HG03460 (cell line): ENCODE data around the gene ST8SIA4.
A peak's percentile ranks its signal among the peaks of the same experiment; 100 is the strongest.

Experiments used
- ATAC-seq: cut with Tn5 transposase; IDR thresholded peaks from one replicate; pipeline ENCODE4 v1.9.1; 2021; ENCODE audit not compliant: unreplicated experiment

ST8SIA4 gene

DNA sequence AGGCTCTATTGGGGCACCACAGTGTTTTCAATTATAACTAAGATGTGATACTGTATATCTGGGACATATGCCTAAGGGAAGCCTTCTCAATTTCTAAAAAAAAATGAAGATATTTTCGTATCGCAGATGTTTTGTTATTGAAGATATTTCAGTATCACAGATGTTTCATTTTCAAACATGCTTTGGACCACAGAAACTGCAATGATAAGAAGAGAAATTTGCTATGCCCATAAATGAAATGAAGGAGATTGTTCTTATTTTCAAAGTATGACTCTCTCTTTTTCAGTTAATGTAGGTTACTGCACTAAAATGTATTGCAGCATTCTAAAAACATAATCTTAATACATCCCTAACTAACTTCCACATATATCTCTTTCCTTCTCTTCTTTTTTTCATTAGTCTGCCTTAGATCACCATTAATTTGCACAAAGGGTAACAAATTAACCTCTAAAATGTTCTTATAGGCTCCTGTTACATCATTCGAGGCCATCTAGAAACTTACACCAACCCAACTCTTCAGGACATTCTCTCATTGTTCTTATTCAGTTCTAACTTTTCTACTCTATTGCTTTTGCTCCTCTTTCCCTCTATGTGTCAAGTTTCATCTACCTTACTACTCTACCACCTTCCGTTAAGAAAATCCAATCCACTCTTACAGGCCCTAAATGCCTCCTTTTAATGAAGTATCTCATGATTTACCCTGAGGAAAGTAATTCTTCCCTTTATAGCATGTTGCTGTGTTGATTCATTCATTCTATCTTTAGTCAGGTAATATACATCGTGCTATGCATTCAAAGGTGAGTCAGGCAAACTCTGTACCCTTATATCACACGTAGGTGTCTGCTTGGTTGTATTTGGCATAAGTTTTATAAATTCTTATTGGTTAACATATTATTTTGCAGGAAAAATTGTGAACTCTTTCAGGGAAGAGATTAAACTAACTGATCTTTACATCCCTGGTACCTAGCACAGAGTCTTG, 70.5 kb downstream of the ST8SIA4 start:
- peak; percentile 41 for ATAC-seq

DNA sequence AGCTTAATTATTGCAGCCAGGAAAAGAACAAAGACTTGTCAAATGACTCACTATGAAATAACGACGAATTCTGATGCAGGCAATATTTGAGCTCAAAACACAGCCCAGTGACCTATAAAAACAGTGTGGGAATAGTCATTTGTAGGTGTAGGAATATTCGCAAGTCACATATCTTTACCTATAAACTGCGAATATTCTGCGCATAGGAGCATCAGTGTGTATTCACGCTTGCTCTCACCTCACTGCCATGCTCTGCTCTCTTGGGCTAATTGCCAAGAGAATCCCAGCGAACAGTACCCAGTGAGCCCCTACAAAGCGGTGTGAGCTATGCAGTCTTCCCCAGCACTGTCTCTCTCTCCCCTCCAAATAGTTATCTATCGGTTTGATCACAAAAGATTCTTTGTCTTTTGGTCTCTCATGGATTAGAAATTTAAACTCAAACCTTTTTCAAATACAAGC, 74.2 kb downstream of the ST8SIA4 start:
- no peak for ATAC-seq

DNA sequence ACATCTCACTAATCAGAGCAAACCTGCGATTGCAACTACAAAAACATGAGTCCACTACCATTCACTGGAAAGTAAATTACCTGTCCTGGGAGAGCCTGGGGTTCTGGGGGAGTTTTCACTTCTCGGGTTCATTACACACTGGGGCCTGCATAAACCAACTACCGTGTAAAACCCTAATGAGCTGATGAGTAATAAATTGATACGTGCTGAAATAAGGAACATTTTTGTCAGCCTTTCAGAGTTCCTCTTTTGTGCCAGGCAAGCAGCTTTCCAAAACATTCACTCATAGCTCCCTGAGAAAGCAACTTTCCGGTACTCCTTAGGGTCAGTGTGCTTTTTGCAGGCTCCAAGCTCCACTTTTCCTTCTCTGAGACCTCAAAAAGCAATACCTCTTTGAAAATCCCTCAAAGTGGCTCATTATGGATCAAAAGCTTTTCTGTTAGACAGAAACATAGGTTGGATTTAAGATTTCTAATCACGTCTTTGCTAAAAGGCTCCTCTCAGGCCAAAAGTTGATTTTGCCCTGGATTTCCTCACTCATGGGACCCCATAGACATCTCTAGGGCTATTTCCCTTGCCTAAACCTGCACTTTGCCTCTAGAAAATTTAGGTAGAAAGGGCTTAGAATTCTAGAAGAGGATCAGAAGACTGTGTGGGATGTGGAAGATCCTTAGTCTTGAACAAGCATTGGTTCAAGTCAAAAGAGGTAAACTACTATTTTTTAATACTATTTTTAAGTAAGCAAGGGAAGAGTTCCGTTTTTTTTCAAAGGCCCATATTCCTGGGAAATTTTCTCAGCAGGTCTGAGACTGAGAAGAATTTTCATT, 74.8 kb downstream of the ST8SIA4 start:
- peak; percentile 74 for ATAC-seq

DNA sequence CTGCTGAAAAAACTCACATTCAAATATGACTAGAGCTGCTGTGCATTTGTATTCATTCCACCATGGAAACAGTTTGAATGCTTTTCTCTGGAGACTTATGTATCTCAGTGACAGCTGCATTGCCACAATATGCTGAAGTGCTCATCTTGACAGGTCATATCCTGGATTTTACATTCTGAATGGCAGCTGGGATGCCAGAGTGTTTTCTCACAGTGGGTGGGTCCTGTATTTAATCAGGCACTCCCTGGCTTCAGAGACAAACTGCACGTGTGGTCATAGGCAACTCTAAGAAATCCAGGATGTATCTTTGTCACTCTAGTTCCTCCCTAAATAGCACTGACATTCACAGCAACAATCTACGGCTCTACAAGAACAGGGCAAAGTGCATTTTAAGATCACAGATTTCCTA, 75.6 kb downstream of the ST8SIA4 start:
- peak; percentile 30 for ATAC-seq

DNA sequence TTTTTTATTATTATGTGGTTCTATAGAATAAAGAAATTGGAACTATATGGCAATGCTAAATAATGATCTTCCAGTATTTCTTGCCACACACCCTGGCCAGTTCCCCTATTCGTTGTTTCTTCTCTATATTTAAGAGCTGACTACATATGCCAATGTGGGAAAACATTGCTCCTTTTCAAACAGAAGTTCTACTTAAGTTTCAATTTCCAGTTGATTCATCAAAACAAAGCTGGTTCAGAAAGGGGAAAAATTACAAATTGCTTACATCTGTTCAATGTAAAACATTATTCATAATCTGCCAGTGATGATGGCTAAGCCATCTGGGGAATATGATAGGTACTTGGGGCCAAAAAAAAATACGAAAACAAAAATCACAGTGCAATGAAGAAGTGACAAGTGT, 76.9 kb downstream of the ST8SIA4 start:
- peak; percentile 31 for ATAC-seq

DNA sequence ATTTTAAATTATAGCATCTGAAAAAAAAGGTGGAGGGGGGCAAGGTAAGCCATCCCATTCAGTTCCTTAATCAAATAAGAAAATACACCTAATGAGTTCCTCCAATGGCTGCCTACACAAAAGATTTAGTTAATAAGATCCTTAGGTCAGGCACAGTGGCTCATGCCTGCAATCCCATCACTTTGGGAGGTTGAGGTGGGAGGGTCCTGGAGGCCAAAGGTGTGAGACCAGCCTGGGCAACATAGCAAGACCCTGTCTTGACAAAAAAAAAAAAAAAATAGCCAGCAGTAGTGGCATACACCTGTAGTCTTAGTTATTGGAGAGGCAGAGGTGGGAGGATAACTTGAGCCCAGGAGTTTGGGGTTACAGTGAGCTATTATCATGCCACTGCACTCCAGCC, 78.4 kb downstream of the ST8SIA4 start:
- ATAC-seq = no peak

DNA sequence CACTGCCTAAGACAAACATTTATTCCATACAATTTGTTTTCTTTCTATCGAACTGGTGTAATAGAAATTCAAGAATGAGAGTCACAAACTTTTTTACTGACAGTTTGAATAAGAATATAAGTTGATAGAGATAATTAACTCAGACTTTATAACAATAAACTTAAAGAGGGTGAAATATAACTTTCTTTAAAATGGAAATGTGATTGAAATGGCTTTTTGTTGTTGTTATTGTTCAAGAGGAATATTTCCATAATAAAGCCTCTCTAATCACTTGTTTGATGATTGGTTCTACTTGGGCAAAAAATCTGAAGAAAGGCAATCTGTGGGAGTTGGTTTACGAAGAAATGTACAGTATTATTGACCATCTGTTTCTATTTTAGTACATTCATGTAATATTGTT, 79.3 kb downstream of the ST8SIA4 start:
- ATAC-seq = no peak

DNA sequence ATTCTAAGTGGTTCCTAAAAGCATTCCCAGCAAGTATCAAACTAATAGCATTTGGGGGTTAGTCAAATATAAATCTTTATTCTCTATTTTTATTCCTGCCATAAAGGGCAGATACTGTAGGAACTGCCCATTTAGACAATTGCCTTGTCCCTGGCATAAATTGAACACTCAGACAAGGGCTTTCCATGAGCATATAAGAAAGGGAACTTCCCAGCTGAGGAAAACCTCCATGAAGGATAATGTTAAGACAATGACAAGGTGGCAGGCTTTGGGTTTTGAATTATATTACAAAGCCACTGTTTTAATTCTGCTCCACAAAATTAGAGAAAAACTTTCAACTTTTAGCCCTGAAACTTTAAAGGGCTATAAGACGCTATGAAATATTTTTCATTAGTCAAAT, 81.3 kb downstream of the ST8SIA4 start:
- ATAC-seq = no peak

DNA sequence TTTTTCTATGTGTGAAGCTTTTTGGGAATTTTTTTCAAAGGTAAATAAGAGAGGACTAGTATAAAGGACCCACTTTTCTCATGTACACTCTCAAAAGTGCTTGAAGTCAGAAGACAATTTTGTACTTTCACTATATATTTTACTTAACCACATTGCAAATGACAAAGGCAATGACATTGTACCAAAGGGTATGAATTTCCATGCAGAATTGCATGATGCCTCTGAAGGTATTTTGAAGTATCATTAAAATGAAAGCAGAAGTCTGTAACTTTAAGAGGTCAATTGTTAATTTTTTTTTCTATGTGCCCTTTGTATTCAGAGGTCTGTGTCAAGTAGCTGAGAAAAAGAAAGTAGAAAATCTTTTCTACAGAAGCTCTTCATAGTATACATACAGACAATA, 84.7 kb downstream of the ST8SIA4 start:
- no peak for ATAC-seq

DNA sequence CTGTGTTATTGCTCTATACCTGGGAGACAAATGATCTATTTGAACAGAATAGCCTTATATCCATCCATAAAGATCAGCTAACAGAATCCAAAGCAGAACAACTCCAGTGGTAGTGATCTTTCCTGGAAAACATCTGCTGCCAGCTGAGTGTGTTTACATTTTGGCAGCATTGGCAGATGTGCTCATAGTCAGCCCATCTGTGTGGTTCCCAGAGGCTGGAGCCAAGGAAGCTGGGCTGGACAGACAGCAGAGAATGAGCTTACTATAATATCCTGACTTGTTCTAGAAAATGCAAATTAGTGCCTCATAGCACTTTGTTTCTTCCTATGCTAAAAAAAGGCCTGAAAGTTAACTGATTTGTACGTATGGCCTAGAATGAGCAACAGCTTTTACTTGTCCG, 99.7 kb downstream of the ST8SIA4 start:
- ATAC-seq = no peak

DNA sequence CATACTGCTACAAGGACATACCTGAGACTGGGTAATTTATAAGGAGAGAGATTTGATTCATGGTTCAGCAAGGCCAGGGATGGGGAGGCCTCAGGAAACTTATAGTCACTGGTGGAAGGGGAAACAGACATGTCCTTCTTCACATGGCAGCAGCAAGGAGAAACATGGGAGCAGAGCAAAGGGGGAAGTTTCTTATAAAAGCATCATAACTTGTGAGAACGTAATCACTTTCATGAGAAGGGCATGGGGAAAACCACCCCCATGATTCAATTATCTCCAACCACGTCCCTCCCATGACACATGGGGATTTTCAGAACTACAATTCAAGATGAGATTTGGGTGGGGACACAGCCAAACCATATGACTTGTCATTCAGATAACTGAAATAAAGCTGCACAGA, 100.9 kb downstream of the ST8SIA4 start:
- no peak for ATAC-seq

DNA sequence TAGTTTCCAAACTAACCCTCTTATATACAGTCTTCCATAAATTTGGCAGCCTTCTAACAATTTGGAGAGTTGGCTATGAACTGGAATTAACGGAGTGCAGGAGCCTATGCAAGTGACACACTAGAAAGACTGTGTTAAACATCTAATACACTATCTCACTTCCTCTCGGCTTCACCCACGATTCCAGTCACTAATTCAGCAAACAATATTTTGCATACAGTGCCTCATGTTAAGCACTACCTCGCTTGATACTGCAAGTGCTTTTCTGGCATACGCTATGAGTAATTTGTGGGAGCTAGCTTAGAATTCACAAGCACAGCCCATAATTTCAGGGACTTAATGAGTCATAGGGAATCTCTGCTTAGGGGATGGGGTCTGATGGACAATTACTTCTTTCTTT, 102.5 kb downstream of the ST8SIA4 start:
- ATAC-seq = peak; percentile 55

DNA sequence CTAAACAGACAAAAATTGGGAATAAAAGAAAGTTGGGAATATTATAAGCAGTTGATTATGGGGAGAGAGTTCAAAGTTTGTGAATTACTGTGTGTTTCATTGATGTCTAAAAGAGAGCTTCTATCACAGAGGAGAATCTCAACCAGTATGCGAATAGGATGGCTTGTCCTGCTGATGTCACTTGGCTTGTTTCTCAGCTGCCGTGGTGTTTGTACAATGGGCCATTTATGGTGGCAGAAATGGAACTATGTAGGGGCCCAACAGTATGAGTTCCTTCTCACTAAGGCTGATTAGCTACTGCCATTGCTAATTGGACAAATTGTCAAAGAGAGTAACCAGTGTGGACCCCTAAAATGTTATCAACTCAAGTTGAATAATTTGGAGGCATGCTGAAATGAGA, 103.9 kb downstream of the ST8SIA4 start:
- ATAC-seq = no peak

DNA sequence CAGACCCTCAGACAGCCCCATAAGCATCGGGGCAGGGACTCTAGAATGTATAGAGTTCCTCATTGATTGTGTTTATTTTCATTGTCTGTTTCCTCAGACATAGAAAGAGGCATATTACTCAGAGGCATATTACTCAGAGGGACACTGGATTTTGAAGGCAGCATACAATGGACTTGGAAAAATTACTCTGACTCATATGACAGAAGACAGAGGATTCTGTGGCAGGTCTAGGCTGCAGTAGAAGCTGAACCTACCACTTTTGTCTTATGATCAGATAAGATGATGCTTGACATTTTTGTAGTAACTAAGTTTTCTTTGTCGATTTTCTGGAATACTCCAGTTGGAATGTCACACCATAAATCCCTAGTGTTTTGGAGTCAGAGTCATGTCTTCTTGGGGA, 105.2 kb downstream of the ST8SIA4 start:
- no peak for ATAC-seq

DNA sequence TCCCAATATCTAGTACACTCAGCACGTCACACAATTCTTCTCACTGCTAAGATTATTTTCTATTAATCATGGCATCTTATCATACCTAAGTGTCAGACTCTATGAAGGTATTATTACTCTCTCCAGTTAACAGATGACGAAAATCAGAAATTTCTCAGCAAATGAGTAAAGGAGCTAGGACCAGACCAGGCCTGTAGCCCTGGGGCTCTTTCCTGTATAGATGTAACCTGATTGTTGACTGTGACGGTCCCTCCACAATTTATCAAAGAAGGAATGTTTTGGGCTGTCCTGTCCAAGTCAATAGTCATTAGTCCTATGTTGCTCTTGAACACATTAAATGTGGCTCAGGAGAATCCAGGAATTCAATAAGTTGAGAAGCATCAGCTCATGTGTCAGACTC, 106.2 kb downstream of the ST8SIA4 start:
- ATAC-seq = no peak

DNA sequence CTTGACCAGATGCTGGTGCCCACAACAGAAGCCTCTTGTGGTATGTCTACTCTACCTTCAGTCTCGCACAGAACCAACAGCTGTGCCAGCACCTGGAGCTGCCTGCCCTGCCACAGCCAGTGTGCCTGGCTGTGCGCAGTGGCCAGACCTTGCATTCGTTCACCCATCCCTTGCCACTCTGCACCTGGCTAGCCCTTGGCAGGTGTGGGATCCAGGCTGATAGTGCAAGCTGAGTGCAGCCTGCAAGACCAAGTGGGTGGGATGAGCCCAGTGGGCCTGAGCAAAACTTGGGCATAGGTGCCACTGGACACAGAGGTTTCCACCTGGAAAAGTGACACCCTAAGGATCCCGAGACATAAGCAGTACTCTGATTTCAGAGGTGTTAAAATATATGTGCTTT, 108.2 kb downstream of the ST8SIA4 start:
- ATAC-seq = no peak

DNA sequence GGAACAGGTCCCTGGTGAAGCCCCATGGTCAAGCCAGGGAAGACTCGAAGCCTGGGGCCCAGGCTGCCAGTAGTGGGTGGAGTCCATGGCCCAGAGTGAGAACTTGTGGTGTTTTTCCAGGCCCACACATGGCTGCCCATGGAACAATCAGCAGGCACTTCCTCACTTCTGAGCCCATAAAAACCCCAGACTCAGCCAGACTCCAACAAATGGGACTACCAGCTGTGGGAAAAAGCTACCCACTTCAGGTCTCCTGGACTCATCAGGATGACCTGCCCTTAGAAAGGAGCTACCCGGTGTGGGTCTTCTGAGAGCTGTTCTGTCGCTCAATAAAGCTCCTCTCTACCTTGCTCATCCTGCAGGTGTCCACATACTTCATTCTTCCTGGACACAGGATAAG, 108.9 kb downstream of the ST8SIA4 start:
- no peak for ATAC-seq

DNA sequence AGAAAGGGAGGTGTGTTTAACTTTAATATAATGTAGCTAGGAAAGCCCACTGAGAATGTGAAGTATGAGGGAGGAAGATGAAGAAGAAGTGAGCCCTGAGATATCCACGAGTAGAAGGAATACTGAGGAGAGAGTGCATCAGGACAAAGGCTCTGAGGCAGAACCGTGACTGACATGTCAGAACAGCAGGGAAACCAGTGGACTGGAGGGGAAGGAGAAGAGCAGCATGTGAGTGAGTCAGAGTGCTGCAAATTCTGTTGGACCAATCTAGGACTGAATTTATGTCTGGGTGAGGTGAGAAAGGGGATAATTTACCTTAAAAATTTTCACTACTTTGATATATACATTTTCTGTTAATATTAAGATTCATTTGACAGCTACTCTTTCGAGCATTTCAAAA, 110.3 kb downstream of the ST8SIA4 start:
- no peak for ATAC-seq

DNA sequence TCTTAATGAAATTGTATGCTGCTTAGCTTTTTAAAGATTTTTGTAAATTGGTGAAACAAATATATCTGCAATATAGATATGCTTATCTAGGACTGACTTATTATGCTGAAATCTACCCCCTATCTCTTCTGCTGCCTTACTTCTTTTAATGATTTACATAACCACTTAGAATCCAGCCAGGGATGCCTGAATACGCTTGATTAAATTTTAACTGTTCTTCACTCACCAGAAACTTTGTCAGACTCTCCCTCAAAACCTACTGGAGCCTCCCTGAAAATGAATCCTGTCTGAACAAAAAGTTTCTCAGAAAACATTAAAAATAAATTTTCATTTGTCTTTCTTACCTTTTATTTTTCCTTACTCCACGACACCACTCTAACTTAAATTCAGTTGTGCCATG, 111.7 kb downstream of the ST8SIA4 start:
- ATAC-seq = no peak

DNA sequence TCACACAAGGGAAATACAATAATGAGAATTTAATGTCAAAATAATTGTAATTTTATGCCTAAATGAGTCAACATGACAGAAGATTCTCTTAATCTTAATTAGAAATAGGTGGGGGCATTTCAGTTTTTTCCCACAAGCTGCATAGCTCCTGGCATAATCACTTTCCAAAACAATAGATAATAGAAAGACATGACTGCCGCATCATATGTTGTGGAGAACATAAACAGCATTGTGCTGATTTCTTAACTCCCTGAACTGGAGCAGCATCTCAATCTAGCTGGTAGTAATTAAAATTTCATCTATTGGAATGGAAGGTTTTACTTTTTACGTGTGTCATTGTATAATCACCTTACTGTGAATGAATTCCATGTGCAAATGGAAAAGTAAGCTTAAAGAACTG, 112.1 kb downstream of the ST8SIA4 start:
- ATAC-seq = no peak

DNA sequence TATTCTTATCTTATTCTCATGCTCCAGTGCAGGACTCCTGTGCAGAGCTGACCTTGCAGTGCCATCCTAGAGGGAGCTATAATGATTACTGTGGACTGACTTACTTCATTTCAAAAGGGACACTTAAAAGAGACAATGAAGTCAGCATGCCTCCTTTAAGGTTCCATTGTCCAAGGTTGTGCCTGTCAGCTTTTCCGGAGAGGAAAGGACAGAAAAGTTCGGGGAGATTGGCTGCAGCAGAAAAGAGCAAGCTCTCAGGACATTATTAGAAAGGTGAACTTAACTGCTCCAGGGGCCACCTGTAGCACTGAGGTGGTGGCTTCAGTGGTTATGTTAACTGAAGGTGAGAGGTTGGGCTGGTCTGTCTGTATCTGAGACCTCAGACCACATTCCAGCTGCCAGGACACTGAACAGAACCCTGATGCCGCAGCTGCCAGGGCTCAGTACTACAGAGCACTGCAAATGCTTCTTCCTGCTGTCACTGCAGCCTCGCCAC, 112.9 kb downstream of the ST8SIA4 start:
- peak; percentile 76 for ATAC-seq

DNA sequence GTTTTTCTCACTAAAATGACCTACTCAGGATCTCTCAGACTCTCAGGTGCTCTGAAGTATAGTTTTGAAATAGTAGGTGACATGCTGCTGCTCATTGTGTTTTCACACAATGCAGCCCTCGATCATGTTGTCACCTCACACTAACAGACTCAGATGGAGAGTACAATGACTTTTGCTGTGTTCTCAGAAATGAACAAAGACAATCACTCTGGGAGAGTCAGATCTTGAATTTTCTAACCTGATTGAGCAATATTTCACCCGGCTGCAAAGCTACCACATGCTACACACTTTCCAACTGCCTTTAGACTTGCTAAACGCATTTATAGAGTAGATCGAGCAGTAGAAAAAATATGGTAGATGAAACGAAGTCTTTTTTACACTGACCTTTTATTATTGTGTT, 113.4 kb downstream of the ST8SIA4 start:
- ATAC-seq = no peak
